K562 (cell line): ENCODE data around the gene CPNE1.

ENCODE experiments used
- CBX2 ChIP-seq: fragments of 200-600 bp; sonication (generic); IDR thresholded peaks from one replicate; pipeline ENCODE4 v1.6.1; 2012; ENCODE audit warnings: mild to moderate bottlenecking, low read length, inconsistent platforms; ENCODE audit not compliant: insufficient read depth, poor library complexity, severe bottlenecking
- GABPA ChIP-seq: fragments of 200-800 bp; sonication (Bioruptor generic); conservative IDR thresholded peaks from 2 replicates; pipeline ENCODE4 v1.6.1; 2016; ENCODE audit warnings: low read depth, missing genetic modification characterization, missing compliant biosample characterization
- NUFIP1 ChIP-seq: fragments of 450-650 bp; IDR thresholded peaks from 2 replicates; pipeline ENCODE4 v1.6.1; 2018; ENCODE audit not compliant: partially characterized antibody
- THRAP3 ChIP-seq: fragments of 450-650 bp; IDR thresholded peaks from 2 replicates; pipeline ENCODE4 v1.6.1; 2016; ENCODE audit warnings: mild to moderate bottlenecking, inconsistent platforms, borderline replicate concordance
- ZFP1 ChIP-seq: fragments of 450-650 bp; formaldehyde crosslinking; IDR thresholded peaks from 2 replicates; pipeline ENCODE4 v1.4.0; 2020; ENCODE audit warnings: mild to moderate bottlenecking, mixed read lengths
- ZNF318 ChIP-seq, 2 experiments: fragments of 450-650 bp; IDR thresholded peaks; 2 replicates each; pipeline ENCODE4 v1.6.1; 2016; ENCODE audit warnings: mild to moderate bottlenecking in 2 of 2, borderline replicate concordance in 1 of 2, low read depth in 1 of 2, moderate library complexity in 1 of 2

GRCh38 chr20:35653893-35654292 lies 10.8 kb downstream of the CPNE1 start:
- TF ChIP-seq NUFIP1, result no peak
- no peak for TF ChIP-seq THRAP3
- TF ChIP-seq ZFP1, result no peak
- no peak for TF ChIP-seq CBX2
- TF ChIP-seq ZNF318 (IDR thresholded peaks at IDR 0.05; ENCODE audit: borderline replicate concordance in 1 of 2, low read depth in 1 of 2), result no peak
- TF ChIP-seq GABPA (tag), result no peak
